ENCODE data around the gene SCAI. TPM values are rescaled to one million over a fixed set of nuclear protein-coding genes. Genes with fewer than 3 reads are reported as not detected.

The SCAI gene
- total RNA-seq, 1 experiment from 2014 or later = 15.5 TPM

DNA sequence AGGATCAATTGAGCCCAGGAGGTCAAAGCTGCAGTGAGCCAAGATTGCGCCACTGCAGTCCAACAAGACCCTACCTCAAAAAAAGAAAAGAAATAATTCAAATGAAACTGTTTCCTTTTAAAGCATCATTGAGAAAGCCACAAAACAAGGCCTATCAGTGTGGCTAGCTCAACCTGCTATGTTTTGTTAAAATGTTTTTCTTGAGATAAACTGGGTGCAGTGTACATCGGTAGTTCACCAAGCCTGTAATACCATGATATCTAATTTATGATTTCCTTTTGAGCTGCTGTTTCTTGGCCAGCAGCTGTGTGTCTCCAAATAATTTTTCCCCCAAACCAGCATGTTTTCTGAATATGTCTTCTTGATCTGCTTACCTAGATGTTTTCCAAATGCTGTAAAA, 105.2 kb downstream of the SCAI start:
- H4K91ac ChIP-seq (ENCODE audit: insufficient read length, low read depth, low read length) = no peak overlapping the region
- no peaks in the 10 kb centered on the region for H3K4me1 Mint-ChIP-seq

More for the DNA sequence above, 105.2 kb downstream of the SCAI start:
- WGBS (ENCODE audit: extremely low coverage, insufficient read length, low lambda C conversion rate) = no CpG with 5 or more reads among the region's 2 CpGs
- Mint-ChIP-seq H3K36me3 (ENCODE audit: insufficient read depth in 1 of 3, low read depth in 3 of 3) (no peaks in the 10 kb centered on the region), H3K9me3 (no peaks in the 10 kb centered on the region), H3K27ac (no peak overlapping the region; a peak in 1 of 7 replicates), H3K27me3 (ENCODE audit: low read depth) (no peaks in the 10 kb centered on the region), H3K4me3 (no peak overlapping the region; a peak in 1 of 5 replicates)
- Histone ChIP-seq H3T11ph (ENCODE audit: low read length) (no peak overlapping the region), H2AFZ (ENCODE audit: low read length) (no peak overlapping the region), H3K4ac (ENCODE audit: low read depth, low read length) (no peak overlapping the region), H3K4me2 (ENCODE audit: insufficient read depth, insufficient read length, low read length) (no peak overlapping the region), H2BK20ac (ENCODE audit: low read depth, low read length, poor library complexity, severe bottlenecking) (no peak overlapping the region), H2BK15ac (ENCODE audit: low read depth, low read length) (no peak overlapping the region), H3K27ac (ENCODE audit: insufficient read length, low read depth, low read length) (no peak overlapping the region), H4K20me1 (ENCODE audit: control insufficient read depth, insufficient read depth, insufficient read length) (no peaks in the 10 kb centered on the region), H4K8ac (replicated peaks; ENCODE audit: insufficient read length, low read depth, low read length) (no peak overlapping the region), H3K14ac (ENCODE audit: insufficient read depth, low read length) (no peak overlapping the region), H3K4me1 (ENCODE audit: insufficient read depth, low read length) (no peaks in the 10 kb centered on the region), H3K27me3 (ENCODE audit: insufficient read depth, low read length) (no peaks in the 10 kb centered on the region), H3K79me1 (ENCODE audit: insufficient read depth, low read depth, low read length, poor library complexity, severe bottlenecking) (peaks cover 3% of the 10 kb centered on the region), H2AK5ac (ENCODE audit: insufficient read length, low read length) (no peak overlapping the region), H3K9me3 (ENCODE audit: control insufficient read depth, low read depth, low read length) (no peaks in the 10 kb centered on the region), H3K56ac (ENCODE audit: insufficient read length, low read depth, low read length) (no peak overlapping the region), H3K23me2 (ENCODE audit: insufficient read length, low read depth, low read length, poor library complexity, severe bottlenecking) (no peaks in the 10 kb centered on the region), H4K5ac (ENCODE audit: insufficient read length, low read depth, low read length) (no peak overlapping the region), H3K18ac (ENCODE audit: insufficient read length, low read depth, low read length) (no peak overlapping the region), H3K79me2 (ENCODE audit: insufficient read depth, low read length) (no peaks in the 10 kb centered on the region), H2BK12ac (ENCODE audit: insufficient read length, low read depth, low read length) (no peak overlapping the region), H3K9ac (ENCODE audit: extremely low read depth, insufficient read length, low read length) (no peak overlapping the region), H2BK120ac (ENCODE audit: low read depth, low read length, poor library complexity, severe bottlenecking) (no peak overlapping the region), H3K23ac (ENCODE audit: insufficient read length, low read depth, low read length) (no peak overlapping the region), H2BK5ac (ENCODE audit: insufficient read length, low read length) (no peak overlapping the region)
- TF ChIP-seq, protein P1, sequence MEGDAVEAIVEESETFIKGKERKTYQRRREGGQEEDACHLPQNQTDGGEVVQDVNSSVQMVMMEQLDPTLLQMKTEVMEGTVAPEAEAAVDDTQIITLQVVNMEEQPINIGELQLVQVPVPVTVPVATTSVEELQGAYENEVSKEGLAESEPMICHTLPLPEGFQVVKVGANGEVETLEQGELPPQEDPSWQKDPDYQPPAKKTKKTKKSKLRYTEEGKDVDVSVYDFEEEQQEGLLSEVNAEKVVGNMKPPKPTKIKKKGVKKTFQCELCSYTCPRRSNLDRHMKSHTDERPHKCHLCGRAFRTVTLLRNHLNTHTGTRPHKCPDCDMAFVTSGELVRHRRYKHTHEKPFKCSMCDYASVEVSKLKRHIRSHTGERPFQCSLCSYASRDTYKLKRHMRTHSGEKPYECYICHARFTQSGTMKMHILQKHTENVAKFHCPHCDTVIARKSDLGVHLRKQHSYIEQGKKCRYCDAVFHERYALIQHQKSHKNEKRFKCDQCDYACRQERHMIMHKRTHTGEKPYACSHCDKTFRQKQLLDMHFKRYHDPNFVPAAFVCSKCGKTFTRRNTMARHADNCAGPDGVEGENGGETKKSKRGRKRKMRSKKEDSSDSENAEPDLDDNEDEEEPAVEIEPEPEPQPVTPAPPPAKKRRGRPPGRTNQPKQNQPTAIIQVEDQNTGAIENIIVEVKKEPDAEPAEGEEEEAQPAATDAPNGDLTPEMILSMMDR (conservative IDR thresholded peaks at IDR 0.05) = no peak
- no peak for DNase-seq

All from H9 (cell line).